Prostate gland (tissue), 2 donors: ENCODE measurements around the gene PRDM10.
"Not testable (repeated sequence)": the region's sequence is repeated elsewhere in the genome, so short reads cannot be mapped to it uniquely, and the experiment has no call there.

Experiments used
- CTCF ChIP-seq, 4 experiments: fragments of 200-600 bp in 2 of 4; fragments of 450-650 bp in 2 of 4; sonication (generic) in 2 of 4; IDR thresholded peaks; 1 replicate in 3 of 4; 2 replicates in 1 of 4; pipeline ENCODE4 v1.5.1; 2016 to 2019; ENCODE audit warnings: antibody characterized with exemption in 4 of 4, mild to moderate bottlenecking in 2 of 4, moderate library complexity in 2 of 4
- POLR2A ChIP-seq: fragments of 450-650 bp; IDR thresholded peaks from one replicate; pipeline ENCODE4 v1.6.1; 2016; ENCODE audit warnings: antibody characterized with exemption, mild to moderate bottlenecking
- POLR2AphosphoS5 ChIP-seq: sonication (generic); formaldehyde crosslinking; IDR thresholded peaks from one replicate; pipeline ENCODE4 v1.6.1; 2017; ENCODE audit warnings: antibody characterized with exemption

- not testable (repeated sequence) for TF ChIP-seq CTCF (IDR thresholded peaks at IDR 0.05); POLR2A; POLR2AphosphoS5
Observed at GRCh38 chr11:129954703-129955102, 47.9 kb downstream of the PRDM10 start.
